Keratinocyte (primary cell): Measurements from ENCODE around the gene ANKRD60. TPM values are rescaled to one million over a fixed set of nuclear protein-coding genes. Genes with fewer than 3 reads are reported as not detected.
A peak's percentile ranks its signal among the peaks of the same experiment; 100 is the strongest.

Experiments
- DNase-seq: peaks from one replicate; pipeline ENCODE4 v3.0.0-alpha.2; 2011; ENCODE audit warnings: low read depth, missing footprints, low spot score
- FAIRE-seq: peaks from 2 replicates; lab custom pipeline; 2011; peaks lifted over from hg19 to GRCh38; lab: Jason Lieb, UNC
- H2AFZ ChIP-seq: 2 replicates; pipeline ENCODE4 v1.6.0; 2012; ENCODE audit warnings: low read length, control low read depth, inconsistent platforms; ENCODE audit not compliant: control insufficient read depth
- H3K27ac ChIP-seq: 2 replicates; pipeline ENCODE4 v1.5.1; 2011; ENCODE audit warnings: low read length; ENCODE audit not compliant: control insufficient read depth, insufficient read depth
- H3K27me3 ChIP-seq: 3 replicates; pipeline ENCODE4 v1.6.0; 2011; ENCODE audit warnings: low read length; ENCODE audit not compliant: control insufficient read depth, insufficient read depth; ENCODE audit errors: extremely low read depth
- H3K36me3 ChIP-seq, 2 experiments: 2 replicates in 1 of 2; 3 replicates in 1 of 2; pipeline ENCODE4 v1.5.1; 2011; ENCODE audit warnings: low read length in 2 of 2, mild to moderate bottlenecking in 1 of 2; ENCODE audit not compliant: control insufficient read depth in 2 of 2, insufficient read depth in 2 of 2; ENCODE audit errors: extremely low read depth in 1 of 2
- H3K4me1 ChIP-seq: 3 replicates; pipeline ENCODE4 v1.5.1; 2011; ENCODE audit warnings: low read length; ENCODE audit not compliant: control insufficient read depth, insufficient read depth; ENCODE audit errors: extremely low read depth
- H3K4me2 ChIP-seq: 3 replicates; pipeline ENCODE4 v1.6.0; 2011; ENCODE audit warnings: low read depth, low read length; ENCODE audit not compliant: control insufficient read depth, insufficient read depth; ENCODE audit errors: extremely low read depth
- H3K4me3 ChIP-seq, 3 experiments: fragments of 200-600 bp in 1 of 3; sonication (generic) in 1 of 3; 2 replicates in 2 of 3; 3 replicates in 1 of 3; pipeline ENCODE4 v1.5.1; 2011 to 2016; ENCODE audit warnings: low read length in 3 of 3, mild to moderate bottlenecking in 3 of 3, control low read depth in 2 of 3, inconsistent platforms in 1 of 3, low read depth in 1 of 3, mixed read lengths in 1 of 3, mixed run types in 1 of 3, moderate library complexity in 1 of 3; ENCODE audit not compliant: control insufficient read depth in 2 of 3, insufficient read depth in 2 of 3; ENCODE audit errors: extremely low read depth in 1 of 3
- H3K79me2 ChIP-seq: 2 replicates; pipeline ENCODE4 v1.6.0; 2012; ENCODE audit warnings: low read length; ENCODE audit not compliant: control insufficient read depth, insufficient read depth
- H3K9ac ChIP-seq: 3 replicates; pipeline ENCODE4 v1.6.0; 2011; ENCODE audit warnings: low read length; ENCODE audit not compliant: control insufficient read depth, insufficient read depth; ENCODE audit errors: extremely low read depth
- H3K9me1 ChIP-seq: 3 replicates; pipeline ENCODE4 v1.6.0; 2011; ENCODE audit warnings: low read length; ENCODE audit not compliant: control insufficient read depth, insufficient read depth; ENCODE audit errors: extremely low read depth
- H3K9me3 ChIP-seq: 2 replicates; pipeline ENCODE4 v1.5.1; 2012; ENCODE audit warnings: low read depth, low read length; ENCODE audit not compliant: control insufficient read depth
- H4K20me1 ChIP-seq: 3 replicates; pipeline ENCODE4 v1.6.0; 2011; ENCODE audit warnings: low read length; ENCODE audit not compliant: control insufficient read depth, insufficient read depth; ENCODE audit errors: extremely low read depth
- CTCF ChIP-seq, 3 experiments: IDR thresholded peaks in 1 of 3; conservative IDR thresholded peaks in 1 of 3; optimal IDR thresholded peaks in 1 of 3; 2 replicates in 2 of 3; 3 replicates in 1 of 3; pipeline versions ENCODE3 to v1.5.1; 2011; ENCODE audit warnings: low read length in 3 of 3, mild to moderate bottlenecking in 3 of 3, moderate library complexity in 2 of 3, control low read depth in 1 of 3, inconsistent platforms in 1 of 3; ENCODE audit not compliant: insufficient read depth in 2 of 3; ENCODE audit errors: extremely low read depth in 1 of 3
- EZH2 ChIP-seq: IDR thresholded peaks from one replicate; pipeline ENCODE4 v1.6.1; 2012; ENCODE audit warnings: inconsistent platforms, mild to moderate bottlenecking, low read length, moderate library complexity
- dilution Hi-C: fragments of 300-500 bp; cut with MboI; formaldehyde crosslinking; loops from one replicate; pipeline ENCODE4 v1.7.0; 2020; ENCODE audit warnings: low sequenced_read_pairs; ENCODE audit not compliant: extremely low pct_ligation_motif_present
- polyA minus RNA-seq, 3 experiments: library from RNA; depleted of rRNA, polyadenylated mRNA; stranded (reverse); fragments of >200 nt; gene quantifications; 1 replicate in 1 of 3; 2 replicates in 1 of 3; 3 replicates in 1 of 3; pipeline ENCODE4 v1.2.3, GENCODE V29; 2011
- polyA plus RNA-seq, 5 experiments: library from polyadenylated mRNA; depleted of rRNA in 3 of 5; stranded (reverse) in 3 of 5; stranded (forward) in 1 of 5; unstranded in 1 of 5; fragments of >200 nt; gene quantifications; 1 replicate in 1 of 5; 2 replicates in 3 of 5; 3 replicates in 1 of 5; pipeline versions ENCODE4 v1.2.1 to v1.2.3, GENCODE V29; 2011 to 2012; ENCODE audit warnings: missing spikeins in 2 of 5, low read depth in 1 of 5, low replicate concordance in 1 of 5

The ANKRD60 gene, protein sequence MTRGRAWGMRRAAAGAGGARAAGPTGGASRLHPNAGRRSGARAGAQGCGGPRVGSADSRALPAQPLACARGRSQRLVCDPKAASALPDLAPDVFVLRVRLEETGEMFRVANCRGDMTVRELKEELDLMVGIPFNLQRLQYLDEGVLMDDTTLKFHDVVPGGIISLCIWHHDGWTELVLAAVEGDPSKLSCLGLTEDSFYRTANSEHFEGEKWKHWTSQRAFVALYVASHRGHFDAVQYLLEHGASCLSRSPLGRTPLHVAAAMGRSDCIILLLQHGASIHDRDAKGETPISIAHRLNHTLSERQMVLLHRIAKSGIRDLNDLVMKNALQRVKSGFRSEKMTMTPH
- polyA plus RNA-seq (not detected in 3 replicates), polyA minus RNA-seq (not detected in 3 replicates)
- polyA plus RNA-seq (2011; ENCODE audit: low read depth), result not detected
- not detected in 2 replicates for polyA plus RNA-seq (2011; cell fraction: cytosol; rRNA removed)
- polyA plus RNA-seq (2011; cell fraction: nucleus; rRNA removed), result not detected in 2 replicates
- not detected in 2 replicates for polyA plus RNA-seq (2012; ENCODE audit: low replicate concordance)
- polyA minus RNA-seq (2011; cell fraction: cytosol; rRNA and poly(A)+ RNA removed), result not detected
- polyA minus RNA-seq (2011; cell fraction: nucleus; rRNA and poly(A)+ RNA removed), result not detected in 2 replicates

- Histone ChIP-seq H3K79me2 (no peaks in the 10 kb centered on the region), H4K20me1 (no peaks in the 10 kb centered on the region), H3K27ac (no peak within 1 kb of the TSS), H3K4me2 (no peak within 1 kb of the TSS), H3K27me3 (peaks cover 57% of the 10 kb centered on the region), H2AFZ (no peak within 1 kb of the TSS), H3K9me1 (no peaks in the 10 kb centered on the region), H3K4me3 (no peak within 1 kb of the TSS), H3K9ac (no peak within 1 kb of the TSS), H3K9me3 (no peaks in the 10 kb centered on the region), H3K36me3 (peaks cover 0 to 6% of the 10 kb centered on the region in 2 experiments), H3K4me1 (no peaks in the 10 kb centered on the region)
- TF ChIP-seq CTCF (optimal IDR thresholded peaks at IDR 0.05 in 1 of 3, IDR thresholded peaks at IDR 0.05 in 1 of 3, conservative IDR thresholded peaks at IDR 0.05 in 1 of 3; ENCODE audit: extremely low read depth in 1 of 3, insufficient read depth in 2 of 3, low read length in 3 of 3) (no peak), EZH2 (peak; percentile 97)
- no peak for DNase-seq
- dilution Hi-C loops, result no loop called here
- no peak for FAIRE-seq
Measured at GRCh38 chr20:58228484-58229197, at the start of gene ANKRD60. ANKRD60 (minus strand) TSS chr20:58228653; CDS start chr20:58228653, 0 bp downstream.

DNA sequence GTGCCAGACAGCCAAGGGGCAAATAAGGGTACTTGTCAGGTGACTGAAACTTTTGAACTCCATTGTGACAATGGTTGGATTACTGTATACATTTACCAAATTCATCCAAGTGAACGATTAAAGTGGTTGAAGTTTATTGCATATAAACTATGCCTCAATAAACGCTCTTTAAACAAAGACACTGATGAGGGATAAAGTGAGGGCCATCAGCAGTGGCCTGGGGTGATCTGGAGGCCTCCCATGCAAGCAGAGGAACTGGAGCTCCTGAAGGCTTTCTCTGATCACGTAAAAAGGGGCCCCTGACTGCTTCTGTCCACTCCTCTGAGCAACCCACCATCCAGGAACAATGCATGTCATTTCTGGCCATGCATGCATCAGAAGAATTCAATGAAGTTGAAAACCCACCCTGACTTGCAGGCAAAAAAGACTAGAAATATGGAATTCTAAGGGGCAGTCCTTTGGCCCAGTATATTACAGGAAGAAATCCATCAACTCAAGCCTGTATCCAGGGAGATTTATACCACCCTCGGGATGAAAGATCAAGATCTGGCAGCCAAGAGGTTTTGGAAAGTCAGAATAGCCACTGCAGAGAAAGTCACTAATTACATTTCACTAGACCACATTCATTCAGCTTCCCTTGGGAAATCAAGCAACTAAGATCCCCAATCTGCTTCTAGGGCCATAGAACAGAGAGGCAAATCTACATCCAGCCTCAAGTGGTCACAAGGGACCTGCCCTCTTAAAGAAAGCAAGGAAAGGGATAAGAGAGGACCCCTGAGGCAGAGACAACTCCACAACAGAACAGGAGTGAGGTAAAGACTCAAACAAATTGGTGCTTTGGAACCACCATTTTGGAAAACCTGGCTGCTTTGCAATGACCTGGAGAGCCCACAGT is 49.4 kb upstream of the ANKRD60 start:
- FAIRE-seq, result no peak
- Histone ChIP-seq H3K9me3 (no peaks in the 10 kb centered on the region), H2AFZ (no peak overlapping the region), H3K27ac (no peak overlapping the region), H3K27me3 (no peaks in the 10 kb centered on the region), H3K9ac (no peak overlapping the region), H4K20me1 (no peaks in the 10 kb centered on the region), H3K4me2 (no peak overlapping the region), H3K36me3 (peaks cover 1 to 5% of the 10 kb centered on the region in 2 experiments), H3K4me1 (no peaks in the 10 kb centered on the region), H3K9me1 (no peaks in the 10 kb centered on the region), H3K79me2 (peaks cover 49% of the 10 kb centered on the region), H3K4me3 (no peak overlapping the region)
- TF ChIP-seq EZH2 (no peak), CTCF (optimal IDR thresholded peaks at IDR 0.05 in 1 of 3, IDR thresholded peaks at IDR 0.05 in 1 of 3, conservative IDR thresholded peaks at IDR 0.05 in 1 of 3; ENCODE audit: extremely low read depth in 1 of 3, insufficient read depth in 2 of 3, low read length in 3 of 3) (no peak)
- DNase-seq, result no peak
- dilution Hi-C loops, result no loop called here
